ENCODE results near the gene PIK3R5. TPM values are rescaled to one million over a fixed set of nuclear protein-coding genes. Genes with fewer than 3 reads are reported as not detected.

The PIK3R5 gene
- total RNA-seq, 1 donor from 2014 or later: 14.5 TPM

DNA sequence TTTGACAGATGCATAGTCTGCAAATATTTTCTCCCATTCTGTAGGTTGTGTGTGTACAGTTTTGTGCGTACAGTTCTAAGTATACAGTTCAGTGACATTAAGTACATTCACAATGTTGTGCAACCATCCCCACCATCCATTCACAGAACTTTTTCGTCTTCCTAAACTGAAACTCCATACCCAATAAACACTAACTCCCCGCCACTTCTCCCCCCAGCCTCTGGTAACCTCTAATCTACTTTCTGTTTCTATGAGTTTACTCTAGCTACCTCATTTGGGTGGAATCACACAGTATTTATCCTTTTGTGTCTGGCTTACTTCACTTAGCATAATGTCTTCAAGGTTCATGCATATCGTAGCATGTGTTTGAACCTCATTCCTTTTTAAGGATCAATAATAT is 14.3 kb downstream of the PIK3R5 start:
- H3K4me1 Mint-ChIP-seq (ENCODE audit: unreplicated experiment): peaks cover 13% of the 10 kb centered on the region

DNA sequence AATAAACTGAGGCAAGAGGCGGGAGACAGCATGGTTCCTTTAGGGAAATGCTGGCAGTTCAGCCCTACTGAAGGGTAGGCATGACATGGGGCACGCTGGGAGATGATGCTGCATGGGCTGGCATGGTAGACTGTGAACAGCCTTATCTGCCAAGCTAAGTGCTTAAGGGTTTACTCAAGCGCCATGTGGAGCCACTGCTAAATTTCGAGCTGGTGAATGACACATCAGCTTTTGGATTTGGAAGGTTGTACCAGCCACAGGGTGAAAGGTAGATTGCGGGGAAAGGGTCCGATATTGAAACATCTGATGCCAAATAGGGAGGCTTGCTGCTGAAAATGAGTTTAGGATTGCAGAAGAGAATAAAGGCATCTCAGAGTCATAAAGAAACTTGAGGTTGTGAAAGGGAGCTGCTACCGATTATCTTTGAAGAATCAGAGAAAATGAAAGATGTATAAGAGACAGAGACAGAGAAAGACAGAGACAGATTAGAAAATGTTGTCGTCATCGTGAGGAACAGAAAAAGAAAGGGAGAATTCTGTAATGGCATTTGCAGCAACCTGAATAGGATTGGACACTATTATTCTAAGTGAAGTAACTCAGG is 16.3 kb downstream of the PIK3R5 start:
- peaks cover 9% of the 10 kb centered on the region for H3K27me3 Mint-ChIP-seq (ENCODE audit: unreplicated experiment)
- H3K4me3 Mint-ChIP-seq (ENCODE audit: unreplicated experiment): no peak overlapping the region
- TF ChIP-seq, protein P1, sequence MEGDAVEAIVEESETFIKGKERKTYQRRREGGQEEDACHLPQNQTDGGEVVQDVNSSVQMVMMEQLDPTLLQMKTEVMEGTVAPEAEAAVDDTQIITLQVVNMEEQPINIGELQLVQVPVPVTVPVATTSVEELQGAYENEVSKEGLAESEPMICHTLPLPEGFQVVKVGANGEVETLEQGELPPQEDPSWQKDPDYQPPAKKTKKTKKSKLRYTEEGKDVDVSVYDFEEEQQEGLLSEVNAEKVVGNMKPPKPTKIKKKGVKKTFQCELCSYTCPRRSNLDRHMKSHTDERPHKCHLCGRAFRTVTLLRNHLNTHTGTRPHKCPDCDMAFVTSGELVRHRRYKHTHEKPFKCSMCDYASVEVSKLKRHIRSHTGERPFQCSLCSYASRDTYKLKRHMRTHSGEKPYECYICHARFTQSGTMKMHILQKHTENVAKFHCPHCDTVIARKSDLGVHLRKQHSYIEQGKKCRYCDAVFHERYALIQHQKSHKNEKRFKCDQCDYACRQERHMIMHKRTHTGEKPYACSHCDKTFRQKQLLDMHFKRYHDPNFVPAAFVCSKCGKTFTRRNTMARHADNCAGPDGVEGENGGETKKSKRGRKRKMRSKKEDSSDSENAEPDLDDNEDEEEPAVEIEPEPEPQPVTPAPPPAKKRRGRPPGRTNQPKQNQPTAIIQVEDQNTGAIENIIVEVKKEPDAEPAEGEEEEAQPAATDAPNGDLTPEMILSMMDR (IDR thresholded peaks at IDR 0.05; ENCODE audit: unreplicated experiment): no peak
- no peak for DNase-seq (ENCODE audit: low spot score)
- no peaks in the 10 kb centered on the region for H3K9me3 Mint-ChIP-seq (ENCODE audit: unreplicated experiment)
- no peak overlapping the region for H3K27ac Mint-ChIP-seq (ENCODE audit: unreplicated experiment)
- H3K36me3 Mint-ChIP-seq (ENCODE audit: low read depth, unreplicated experiment): peaks cover 10% of the 10 kb centered on the region
- H3K4me1 Mint-ChIP-seq (ENCODE audit: unreplicated experiment): peaks cover 3% of the 10 kb centered on the region

More for the DNA sequence above, 14.3 kb downstream of the PIK3R5 start:
- Mint-ChIP-seq H3K4me3 (ENCODE audit: unreplicated experiment) (no peak overlapping the region), H3K36me3 (ENCODE audit: low read depth, unreplicated experiment) (no peaks in the 10 kb centered on the region), H3K9me3 (ENCODE audit: unreplicated experiment) (no peaks in the 10 kb centered on the region), H3K27me3 (ENCODE audit: unreplicated experiment) (peaks cover 9% of the 10 kb centered on the region), H3K27ac (ENCODE audit: unreplicated experiment) (no peak overlapping the region)
- no peak for DNase-seq (ENCODE audit: low spot score)
- TF ChIP-seq, protein P1 (IDR thresholded peaks at IDR 0.05; ENCODE audit: unreplicated experiment): no peak

DNA sequence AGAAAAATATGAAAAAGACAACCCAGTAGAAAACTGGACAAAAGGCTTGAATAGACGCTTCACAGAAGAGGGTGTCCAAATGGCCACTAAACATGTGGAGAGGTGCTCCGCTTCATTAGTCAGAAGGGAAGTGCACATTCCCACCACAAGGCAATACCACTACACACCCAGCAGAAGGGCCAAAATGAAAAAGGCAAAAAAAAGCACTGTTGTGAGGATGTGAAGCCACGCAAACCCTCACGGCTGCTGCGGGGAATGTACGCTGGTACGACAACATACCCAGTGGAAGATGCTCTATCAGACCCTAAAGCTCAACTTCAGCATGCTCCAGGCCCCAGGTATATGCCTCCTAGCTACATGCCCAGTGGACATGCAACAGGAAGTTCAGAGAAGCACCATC is 17.0 kb downstream of the PIK3R5 start:
- peaks cover 3% of the 10 kb centered on the region for H3K4me1 Mint-ChIP-seq (ENCODE audit: unreplicated experiment)
- H3K27me3 Mint-ChIP-seq (ENCODE audit: unreplicated experiment): peaks cover 9% of the 10 kb centered on the region
- H3K36me3 Mint-ChIP-seq (ENCODE audit: low read depth, unreplicated experiment): peaks cover 14% of the 10 kb centered on the region
- TF ChIP-seq, protein P1 (IDR thresholded peaks at IDR 0.05; ENCODE audit: unreplicated experiment): no peak
- no peaks in the 10 kb centered on the region for H3K9me3 Mint-ChIP-seq (ENCODE audit: unreplicated experiment)
- DNase-seq (ENCODE audit: low spot score): no peak
- no peak overlapping the region for H3K4me3 Mint-ChIP-seq (ENCODE audit: unreplicated experiment)
- H3K27ac Mint-ChIP-seq (ENCODE audit: unreplicated experiment): no peak overlapping the region

DNA sequence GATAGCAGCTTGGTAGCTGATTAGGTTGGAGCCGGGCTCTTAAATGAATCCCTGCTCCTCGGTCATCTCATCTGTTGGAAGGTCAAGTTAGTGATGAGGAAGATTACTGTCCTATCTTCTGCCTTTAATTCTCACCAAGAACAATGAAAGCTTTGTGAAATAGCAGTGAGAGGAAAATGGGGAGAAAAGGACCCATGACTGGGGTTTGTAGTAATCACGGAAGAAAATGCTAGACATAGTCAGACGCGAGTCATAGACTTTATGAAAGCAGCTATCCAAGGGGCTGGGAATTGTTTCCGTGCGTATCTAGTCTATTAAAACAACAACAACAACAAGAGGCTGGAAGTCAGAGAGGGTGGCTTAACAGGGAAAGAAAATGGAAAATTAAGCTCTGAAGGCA is 18.3 kb downstream of the PIK3R5 start:
- Mint-ChIP-seq H3K36me3 (ENCODE audit: low read depth, unreplicated experiment) (peaks cover 14% of the 10 kb centered on the region), H3K27ac (ENCODE audit: unreplicated experiment) (no peak overlapping the region), H3K9me3 (ENCODE audit: unreplicated experiment) (no peaks in the 10 kb centered on the region), H3K27me3 (ENCODE audit: unreplicated experiment) (peaks cover 7% of the 10 kb centered on the region), H3K4me1 (ENCODE audit: unreplicated experiment) (peaks cover 3% of the 10 kb centered on the region), H3K4me3 (ENCODE audit: unreplicated experiment) (no peak overlapping the region)
- no peak for DNase-seq (ENCODE audit: low spot score)
- TF ChIP-seq, protein P1 (IDR thresholded peaks at IDR 0.05; ENCODE audit: unreplicated experiment): no peak

DNA sequence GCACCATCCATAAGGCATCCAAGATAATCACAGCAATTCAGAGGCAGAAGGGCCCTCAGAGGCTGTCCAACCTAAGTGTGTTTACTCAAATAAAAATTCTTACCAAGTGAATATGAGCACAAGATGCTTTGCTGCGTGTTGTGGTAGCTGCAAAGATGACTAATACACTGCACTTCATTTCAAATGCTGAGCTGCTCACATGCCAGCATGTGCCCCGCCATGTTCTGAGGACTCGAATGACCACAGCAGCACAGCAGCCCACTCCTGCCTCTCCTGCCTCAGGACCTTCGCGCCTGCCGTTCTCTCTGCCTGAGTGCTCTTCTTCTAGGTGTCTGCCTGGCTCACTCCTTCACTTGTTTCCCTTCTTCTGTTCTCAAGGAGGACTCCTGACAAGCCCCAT is 19.0 kb downstream of the PIK3R5 start:
- DNase-seq (ENCODE audit: low spot score): no peak
- Mint-ChIP-seq H3K4me3 (ENCODE audit: unreplicated experiment) (no peak overlapping the region), H3K27ac (ENCODE audit: unreplicated experiment) (no peak overlapping the region), H3K4me1 (ENCODE audit: unreplicated experiment) (peaks cover 3% of the 10 kb centered on the region), H3K9me3 (ENCODE audit: unreplicated experiment) (no peaks in the 10 kb centered on the region), H3K27me3 (ENCODE audit: unreplicated experiment) (peaks cover 4% of the 10 kb centered on the region), H3K36me3 (ENCODE audit: low read depth, unreplicated experiment) (peaks cover 14% of the 10 kb centered on the region)
- TF ChIP-seq, protein P1 (IDR thresholded peaks at IDR 0.05; ENCODE audit: unreplicated experiment): no peak

Data from endothelial cell (in vitro differentiated cells).